Heart right ventricle (tissue), 16 donors: ENCODE data around the gene LAMB2. TPM values are rescaled to one million over a fixed set of nuclear protein-coding genes. Genes with fewer than 3 reads are reported as not detected.
A peak's percentile ranks its signal among the peaks of the same experiment; 100 is the strongest.

Experiments used
- ATAC-seq, 8 donors: fragments of 200-7000 bp; cut with Tn5 transposase; one replicate each; pipeline ENCODE4 v1.9.1; 2020; ENCODE audit warnings: mild to moderate bottlenecking in 8 of 8, moderate library complexity in 8 of 8, moderate number of reproducible peaks in 1 of 8
- DNase-seq, 2 donors: peaks; one replicate each; pipeline ENCODE4 v3.0.0-alpha.2; 2020
- H3K27ac ChIP-seq, 10 donors: fragments of 200-600 bp; sonication (generic) in 2 of 10; one replicate each; pipeline versions ENCODE4 v1.5.0 to v1.8.0; 2020 to 2022; ENCODE audit warnings: mild to moderate bottlenecking in 3 of 10
- H3K27me3 ChIP-seq, 7 donors: fragments of 200-600 bp; one replicate each; pipeline ENCODE4 v1.8.0; 2021 to 2022; ENCODE audit warnings: mild to moderate bottlenecking in 2 of 7
- H3K36me3 ChIP-seq, 9 donors: fragments of 200-600 bp; sonication (generic) in 1 of 9; one replicate each; pipeline versions ENCODE4 v1.5.0 to v1.8.0; 2020 to 2022; ENCODE audit warnings: mild to moderate bottlenecking in 2 of 9
- H3K4me1 ChIP-seq, 9 donors: fragments of 200-600 bp; sonication (generic) in 1 of 9; one replicate each; pipeline versions ENCODE4 v1.5.0 to v1.8.0; 2020 to 2022; ENCODE audit warnings: mild to moderate bottlenecking in 4 of 9
- H3K4me3 ChIP-seq, 10 donors: fragments of 200-600 bp; sonication (generic) in 2 of 10; one replicate each; pipeline versions ENCODE4 v1.5.0 to v1.8.0; 2020 to 2022; ENCODE audit warnings: mild to moderate bottlenecking in 7 of 10, moderate library complexity in 2 of 10
- H3K9me3 ChIP-seq, 11 donors: fragments of 200-600 bp in 10 of 11; sonication (generic) in 2 of 11; one replicate each; pipeline versions ENCODE4 v1.5.0 to v1.8.0; 2013 to 2022; ENCODE audit warnings: mild to moderate bottlenecking in 2 of 11, control low read depth in 1 of 11, moderate library complexity in 1 of 11
- WGBS, 2 donors: extraction: QIAGEN DNeasy Blood & Tissue Kit; methylation state at CpG; one replicate each; pipeline ENCODE4 v1.1.7; 2013; ENCODE audit warnings: inconsistent platforms in 1 of 2; 5-methylcytosine and 5-hydroxymethylcytosine counted together
- intact Hi-C, 10 donors: fragments of 100-400 bp; cut with DNase I; formaldehyde crosslinking; loops; one replicate each; pipeline versions ENCODE4 v1.11.1 to v1.14.2; 2022
- polyA plus RNA-seq, 2 donors: library from polyadenylated mRNA; stranded (reverse); fragments of 200-250 nt; gene quantifications; one replicate each; pipeline ENCODE4 v1.2.3, GENCODE V29; 2013
- total RNA-seq, 10 donors: library from RNA; stranded (reverse); fragmentation: NEBNext Ultra II Directional in 3 of 10; extraction: Animal tissue kit (Norgen Biotek cat#: 25700) in 3 of 10; gene quantifications; one replicate each; pipeline versions ENCODE4 v1.2.1 to v1.2.4, GENCODE V29; 2021 to 2023
- TF ChIP-seq, protein P1 (sequence below), 9 donors: fragments of 200-600 bp; sonication (generic) in 2 of 9; IDR thresholded peaks; one replicate each; pipeline versions ENCODE4 v1.5.0 to v1.8.0; 2021 to 2022; ENCODE audit warnings: antibody characterized with exemption in 9 of 9, mild to moderate bottlenecking in 5 of 9, moderate library complexity in 1 of 9
- donor health status: Arrhythmogenic right ventricular cardiomyopathy.
- donor health status: ischemic (EF 13 %, LVEDD 7.1; RV severe dilation, severe dysfunction).
- donor health status: healthy with polysubstance abuse.
- donor health status: DM: no; HTN: yes; CAD: no.
- donor health status: DM: no; HTN: no; CAD: no.
- donor health status: ischemic (EF 25% LVEDD 6.9; RV normal size, moderate dysfunction).
- donor health status: ischemic (EF 25% LVEDD 5.7; RV mildly dilated, moderate dysfunction).
- donor health status: healthy.
- donor health status: DM: yes; HTN: yes; CAD: no.
- donor health status: Ischemic cardiomyopathy.
- donor health status: ischemic (EF 35%, LVEDD 5.7; RV mildly dilated, moderate dysfunction).
- donor health status: nonischemic (EF 11% LVEDD 7.7; RV severe dilation, severe dysfunction).
- donor health status: DM: yes; HTN: yes; CAD: no.
- donor health status: PGD.
- donor health status: ischemic (EF 29% LVEDD 5.4; RV normal size, mild dysfunction).
- donor health status: nonischemic (EF 23%, LVEDD 6.1; RV moderate dilation, normal function).

LAMB2 gene
- total and polyA plus RNA-seq, 12 donors = 423 to 1,204 (median 776) TPM

DNA sequence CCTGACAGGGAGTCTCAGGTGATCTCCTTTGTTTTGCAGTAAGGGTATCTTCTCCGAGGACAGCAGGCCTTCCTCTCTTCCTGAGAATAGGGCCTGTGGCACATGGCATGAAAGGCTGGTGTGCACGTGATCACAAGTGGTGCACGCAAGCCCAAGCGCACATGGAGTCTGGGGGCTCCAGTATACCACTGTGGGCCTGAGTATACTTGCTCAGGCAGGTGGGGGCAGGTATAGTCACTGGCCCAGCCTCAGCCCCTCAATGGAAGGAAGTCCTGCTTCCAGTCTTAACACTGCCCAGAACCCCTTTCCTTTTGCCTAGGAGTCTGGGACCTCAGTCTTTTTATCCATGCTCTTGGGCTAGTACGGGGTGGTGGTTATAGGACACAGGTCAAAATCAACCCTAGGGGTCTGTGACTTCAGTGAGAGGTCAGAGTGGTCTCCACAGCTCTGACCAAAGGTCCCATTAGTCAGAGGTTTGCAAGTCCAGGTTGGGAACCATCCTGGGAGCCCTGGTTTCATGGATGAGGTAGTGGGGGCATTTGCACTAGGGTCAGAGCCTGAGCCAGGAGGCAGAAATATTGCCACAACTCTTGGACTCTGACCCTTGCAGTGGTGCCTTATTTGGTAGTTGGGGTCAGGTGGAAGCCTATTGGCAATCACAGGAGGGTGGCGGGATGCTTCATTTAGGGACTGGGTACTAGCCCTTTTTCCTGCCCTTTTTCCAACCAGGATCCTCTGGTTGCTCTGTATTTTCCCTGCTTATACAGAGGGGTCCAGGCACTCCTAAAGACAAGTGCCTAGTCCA, 34.1 kb upstream of the LAMB2 start:
- H3K27ac ChIP-seq = peak overlapping the region; percentile 74 to 97 (median 94)
- TF ChIP-seq, protein P1, sequence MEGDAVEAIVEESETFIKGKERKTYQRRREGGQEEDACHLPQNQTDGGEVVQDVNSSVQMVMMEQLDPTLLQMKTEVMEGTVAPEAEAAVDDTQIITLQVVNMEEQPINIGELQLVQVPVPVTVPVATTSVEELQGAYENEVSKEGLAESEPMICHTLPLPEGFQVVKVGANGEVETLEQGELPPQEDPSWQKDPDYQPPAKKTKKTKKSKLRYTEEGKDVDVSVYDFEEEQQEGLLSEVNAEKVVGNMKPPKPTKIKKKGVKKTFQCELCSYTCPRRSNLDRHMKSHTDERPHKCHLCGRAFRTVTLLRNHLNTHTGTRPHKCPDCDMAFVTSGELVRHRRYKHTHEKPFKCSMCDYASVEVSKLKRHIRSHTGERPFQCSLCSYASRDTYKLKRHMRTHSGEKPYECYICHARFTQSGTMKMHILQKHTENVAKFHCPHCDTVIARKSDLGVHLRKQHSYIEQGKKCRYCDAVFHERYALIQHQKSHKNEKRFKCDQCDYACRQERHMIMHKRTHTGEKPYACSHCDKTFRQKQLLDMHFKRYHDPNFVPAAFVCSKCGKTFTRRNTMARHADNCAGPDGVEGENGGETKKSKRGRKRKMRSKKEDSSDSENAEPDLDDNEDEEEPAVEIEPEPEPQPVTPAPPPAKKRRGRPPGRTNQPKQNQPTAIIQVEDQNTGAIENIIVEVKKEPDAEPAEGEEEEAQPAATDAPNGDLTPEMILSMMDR (IDR thresholded peaks at IDR 0.05) = no peak
- peaks cover 3 to 35% (median 30%) of the 10 kb centered on the region in 9 donors for H3K4me1 ChIP-seq
- H3K4me3 ChIP-seq = peak overlapping the region; percentile 43 to 94 (median 84)
- intact Hi-C loops = loop anchor here in 3 of 10 donors (2.0 to 10.0 kb wide), 3 partner anchors 35 to 258 kb away; partner anchors contain the start of genes LAMB2 (in 2 of the 3), AMT (in 1 of the 3), NICN1 (in 1 of the 3) and QRICH1 (in 1 of the 3)
- WGBS, 2 donors = 87 to 88% methylated on average over 6 of the region's 6 CpGs
- ATAC-seq = no peak
- DNase-seq = no peak
- H3K27me3 ChIP-seq = no peaks in the 10 kb centered on the region
- H3K36me3 ChIP-seq = peaks cover 0 to 28% (median 6%) of the 10 kb centered on the region in 9 donors
- H3K9me3 ChIP-seq = no peaks in the 10 kb centered on the region

DNA sequence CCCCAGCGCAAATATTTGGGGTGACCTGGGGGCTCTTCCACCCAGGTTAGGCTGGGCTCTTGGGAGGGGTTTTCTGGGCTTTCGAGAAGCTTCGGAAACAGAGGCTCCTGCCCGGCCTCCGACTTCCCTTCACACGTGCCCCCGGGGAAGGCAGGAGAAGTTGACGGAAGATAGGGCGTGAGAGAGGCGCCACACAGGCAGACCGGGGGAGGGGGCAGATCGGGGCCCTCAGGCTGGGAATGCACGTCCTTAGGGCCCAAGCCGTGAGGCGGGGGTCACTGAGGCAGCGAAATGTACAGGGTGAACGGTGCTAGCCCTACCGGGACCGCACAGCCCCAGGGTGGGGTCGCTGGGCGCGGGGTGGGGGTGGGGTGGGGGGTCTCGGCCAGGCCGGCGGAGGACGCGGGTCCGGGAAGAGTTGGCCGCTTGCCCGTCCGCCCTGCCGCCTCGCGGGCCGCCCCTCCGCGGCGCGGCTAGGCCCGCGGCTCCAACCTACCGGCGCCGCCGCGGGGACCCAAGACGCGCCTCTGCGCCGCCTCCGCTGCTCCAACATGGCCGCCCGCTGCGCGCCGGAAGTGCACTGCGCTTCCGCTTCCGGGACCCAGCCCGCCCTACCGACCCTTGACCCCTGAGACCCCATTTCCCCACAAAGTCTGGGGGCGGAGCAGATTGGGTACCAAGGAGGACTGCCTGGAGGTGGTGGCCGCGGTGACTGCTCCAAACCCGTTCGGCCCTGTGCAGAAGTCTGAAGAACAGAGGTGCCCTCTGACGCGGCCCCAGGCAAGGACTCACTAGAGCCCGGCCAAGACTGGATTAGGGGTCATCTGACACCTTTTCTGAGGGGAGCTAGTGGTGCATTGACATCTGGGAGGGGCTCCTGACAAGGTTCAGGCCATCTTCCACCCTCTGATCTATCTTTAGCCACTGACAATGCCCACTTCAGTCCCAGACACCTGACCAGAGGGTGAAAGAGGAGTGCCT, 33.2 kb upstream of the LAMB2 start, which contains the start of gene CCDC71:
TSS of gene CCDC71 (minus strand) at position 561 of the 981 bp plus-strand sequence. CDS start 2,123 bp downstream, outside the sequence.
- DNase-seq (peak; percentile 83 to 84), ATAC-seq (peak; percentile 59 to 83 (median 73))
- H3K27me3 ChIP-seq = no peaks in the 10 kb centered on the region
- H3K36me3 ChIP-seq = peaks cover 0 to 35% (median 6%) of the 10 kb centered on the region in 9 donors
- H3K4me3 ChIP-seq = peak within 1 kb of the TSS; percentile 43 to 94 (median 84)
- no peaks in the 10 kb centered on the region for H3K9me3 ChIP-seq
- H3K4me1 ChIP-seq = peaks cover 3 to 34% (median 27%) of the 10 kb centered on the region in 9 donors
- peak within 1 kb of the TSS; percentile 74 to 97 (median 94) for H3K27ac ChIP-seq
- WGBS, 2 donors = 3% methylated on average over 58 to 69 of the region's 69 CpGs
- TF ChIP-seq, protein P1 (IDR thresholded peaks at IDR 0.05) = no peak
- intact Hi-C loops = loop anchor here in 3 of 10 donors (2.0 to 10.0 kb wide), 3 partner anchors 34 to 259 kb away; partner anchors contain the start of genes LAMB2 (in 2 of the 3), AMT (in 1 of the 3), NICN1 (in 1 of the 3) and QRICH1 (in 1 of the 3)

DNA sequence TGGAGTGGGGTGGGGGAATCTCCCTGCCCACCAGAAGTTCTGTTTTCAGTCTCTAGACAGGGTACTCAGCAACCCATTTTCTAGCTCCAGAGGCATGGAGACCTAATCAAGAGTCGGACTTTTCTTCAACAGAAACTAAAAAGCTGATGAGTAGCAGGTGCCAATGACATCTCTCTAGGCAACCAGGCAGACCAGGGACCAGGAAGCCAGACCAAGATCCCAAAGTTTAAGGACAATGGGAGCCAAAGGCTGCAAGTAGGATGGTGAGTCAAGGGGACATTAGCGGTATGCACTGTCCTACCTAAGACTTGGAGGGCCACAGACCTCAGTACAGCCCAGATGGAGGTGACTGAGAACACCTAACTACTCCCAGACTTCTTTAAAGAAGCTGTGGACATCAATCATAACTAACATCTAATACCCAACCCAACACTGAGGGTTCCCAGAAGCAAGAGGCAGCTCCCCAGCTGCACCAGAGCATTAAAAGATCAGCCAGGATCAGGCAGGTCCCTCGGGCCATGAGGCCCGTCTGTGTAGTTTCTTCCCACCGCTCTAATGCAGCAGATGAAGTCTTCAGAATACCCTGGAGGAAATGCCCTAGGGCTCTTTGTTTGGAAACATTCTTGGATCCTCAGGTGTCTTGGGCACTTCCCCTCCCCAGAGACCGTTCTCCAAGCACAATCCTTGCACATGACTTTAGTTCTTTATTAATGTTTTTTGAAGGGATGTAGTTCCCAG, 32.3 kb upstream of the LAMB2 start:
- peaks cover 0 to 35% (median 6%) of the 10 kb centered on the region in 9 donors for H3K36me3 ChIP-seq
- intact Hi-C loops = loop anchor here in 3 of 10 donors (5.0 to 10.0 kb wide), 2 partner anchors 33 to 260 kb away; partner anchors contain the start of genes LAMB2 (in 2 of the 3), AMT (in 1 of the 3) and NICN1 (in 1 of the 3)
- TF ChIP-seq, protein P1 (IDR thresholded peaks at IDR 0.05) = no peak
- H3K27ac ChIP-seq = peak overlapping the region in 9 of 10 donors; percentile 88 to 97 (median 94)
- WGBS, 2 donors = 28% methylated on average over 6 of the region's 6 CpGs
- DNase-seq (no peak), ATAC-seq (peak in 1 of 8 donors; percentile 16)
- no peaks in the 10 kb centered on the region for H3K9me3 ChIP-seq
- no peaks in the 10 kb centered on the region for H3K27me3 ChIP-seq
- H3K4me1 ChIP-seq = peaks cover 3 to 25% (median 21%) of the 10 kb centered on the region in 9 donors
- H3K4me3 ChIP-seq = peak overlapping the region; percentile 43 to 94 (median 84)
